Keratinocyte (primary cell): ENCODE measurements around the gene MTF1. TPM values are rescaled to one million over a fixed set of nuclear protein-coding genes. Genes with fewer than 3 reads are reported as not detected.

Experiments
- DNase-seq: peaks from one replicate; pipeline ENCODE4 v3.0.0-alpha.2; 2011; ENCODE audit warnings: low read depth, missing footprints, low spot score
- FAIRE-seq: peaks from 2 replicates; lab custom pipeline; 2011; peaks lifted over from hg19 to GRCh38; lab: Jason Lieb, UNC
- H2AFZ ChIP-seq: 2 replicates; pipeline ENCODE4 v1.6.0; 2012; ENCODE audit warnings: low read length, control low read depth, inconsistent platforms; ENCODE audit not compliant: control insufficient read depth
- H3K27ac ChIP-seq: 2 replicates; pipeline ENCODE4 v1.5.1; 2011; ENCODE audit warnings: low read length; ENCODE audit not compliant: control insufficient read depth, insufficient read depth
- H3K27me3 ChIP-seq: 3 replicates; pipeline ENCODE4 v1.6.0; 2011; ENCODE audit warnings: low read length; ENCODE audit not compliant: control insufficient read depth, insufficient read depth; ENCODE audit errors: extremely low read depth
- H3K36me3 ChIP-seq, 2 experiments: 2 replicates in 1 of 2; 3 replicates in 1 of 2; pipeline ENCODE4 v1.5.1; 2011; ENCODE audit warnings: low read length in 2 of 2, mild to moderate bottlenecking in 1 of 2; ENCODE audit not compliant: control insufficient read depth in 2 of 2, insufficient read depth in 2 of 2; ENCODE audit errors: extremely low read depth in 1 of 2
- H3K4me1 ChIP-seq: 3 replicates; pipeline ENCODE4 v1.5.1; 2011; ENCODE audit warnings: low read length; ENCODE audit not compliant: control insufficient read depth, insufficient read depth; ENCODE audit errors: extremely low read depth
- H3K4me2 ChIP-seq: 3 replicates; pipeline ENCODE4 v1.6.0; 2011; ENCODE audit warnings: low read depth, low read length; ENCODE audit not compliant: control insufficient read depth, insufficient read depth; ENCODE audit errors: extremely low read depth
- H3K4me3 ChIP-seq, 3 experiments: fragments of 200-600 bp in 1 of 3; sonication (generic) in 1 of 3; 2 replicates in 2 of 3; 3 replicates in 1 of 3; pipeline ENCODE4 v1.5.1; 2011 to 2016; ENCODE audit warnings: low read length in 3 of 3, mild to moderate bottlenecking in 3 of 3, control low read depth in 2 of 3, inconsistent platforms in 1 of 3, low read depth in 1 of 3, mixed read lengths in 1 of 3, mixed run types in 1 of 3, moderate library complexity in 1 of 3; ENCODE audit not compliant: control insufficient read depth in 2 of 3, insufficient read depth in 2 of 3; ENCODE audit errors: extremely low read depth in 1 of 3
- H3K79me2 ChIP-seq: 2 replicates; pipeline ENCODE4 v1.6.0; 2012; ENCODE audit warnings: low read length; ENCODE audit not compliant: control insufficient read depth, insufficient read depth
- H3K9ac ChIP-seq: 3 replicates; pipeline ENCODE4 v1.6.0; 2011; ENCODE audit warnings: low read length; ENCODE audit not compliant: control insufficient read depth, insufficient read depth; ENCODE audit errors: extremely low read depth
- H3K9me1 ChIP-seq: 3 replicates; pipeline ENCODE4 v1.6.0; 2011; ENCODE audit warnings: low read length; ENCODE audit not compliant: control insufficient read depth, insufficient read depth; ENCODE audit errors: extremely low read depth
- H3K9me3 ChIP-seq: 2 replicates; pipeline ENCODE4 v1.5.1; 2012; ENCODE audit warnings: low read depth, low read length; ENCODE audit not compliant: control insufficient read depth
- H4K20me1 ChIP-seq: 3 replicates; pipeline ENCODE4 v1.6.0; 2011; ENCODE audit warnings: low read length; ENCODE audit not compliant: control insufficient read depth, insufficient read depth; ENCODE audit errors: extremely low read depth
- EZH2 ChIP-seq: IDR thresholded peaks from one replicate; pipeline ENCODE4 v1.6.1; 2012; ENCODE audit warnings: inconsistent platforms, mild to moderate bottlenecking, low read length, moderate library complexity
- dilution Hi-C: fragments of 300-500 bp; cut with MboI; formaldehyde crosslinking; loops from one replicate; pipeline ENCODE4 v1.7.0; 2020; ENCODE audit warnings: low sequenced_read_pairs; ENCODE audit not compliant: extremely low pct_ligation_motif_present
- polyA plus RNA-seq, 5 experiments: library from polyadenylated mRNA; depleted of rRNA in 3 of 5; stranded (reverse) in 3 of 5; stranded (forward) in 1 of 5; unstranded in 1 of 5; fragments of >200 nt; gene quantifications; 1 replicate in 1 of 5; 2 replicates in 3 of 5; 3 replicates in 1 of 5; pipeline versions ENCODE4 v1.2.1 to v1.2.3, GENCODE V29; 2011 to 2012; ENCODE audit warnings: missing spikeins in 2 of 5, low read depth in 1 of 5, low replicate concordance in 1 of 5
- TF ChIP-seq, protein P1 (sequence below), 3 experiments: IDR thresholded peaks in 1 of 3; conservative IDR thresholded peaks in 1 of 3; optimal IDR thresholded peaks in 1 of 3; 2 replicates in 2 of 3; 3 replicates in 1 of 3; pipeline versions ENCODE3 to v1.5.1; 2011; ENCODE audit warnings: low read length in 3 of 3, mild to moderate bottlenecking in 3 of 3, moderate library complexity in 2 of 3, control low read depth in 1 of 3, inconsistent platforms in 1 of 3; ENCODE audit not compliant: insufficient read depth in 2 of 3; ENCODE audit errors: extremely low read depth in 1 of 3

MTF1 gene
- polyA plus RNA-seq, 1 donor (not counting 4 experiments of a cell fraction or from before 2014, with no cell fraction given), result 13.1 TPM

DNA sequence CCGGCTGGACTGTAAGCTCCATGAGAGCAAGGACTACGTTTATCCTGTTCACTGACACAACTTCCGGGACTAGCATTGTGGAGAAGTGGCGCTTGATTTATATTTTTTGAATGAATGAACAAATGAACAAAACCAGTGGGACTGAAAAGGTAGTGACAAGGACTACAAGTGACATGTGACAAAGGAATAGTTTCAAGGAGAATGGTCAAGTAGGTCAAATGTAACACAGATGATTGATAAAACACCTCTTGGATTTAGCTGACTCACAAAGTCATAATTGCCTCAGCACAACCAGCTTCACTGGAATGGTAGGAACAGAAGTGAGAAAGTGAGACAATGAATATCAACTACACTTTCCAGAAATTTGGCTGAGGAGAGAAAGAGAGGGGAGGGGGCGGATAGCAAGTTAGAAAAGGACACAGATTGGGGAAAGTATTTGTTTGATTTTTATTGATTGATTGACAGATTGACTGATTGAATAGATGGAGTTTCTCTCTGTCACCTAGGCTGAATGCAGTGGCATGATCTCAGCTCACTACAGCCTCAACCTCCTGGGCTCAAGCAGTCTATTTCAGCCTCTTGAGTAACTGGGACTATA lies 14.2 kb downstream of the MTF1 start:
- peaks cover 13 to 20% of the 10 kb centered on the region in 2 experiments for H3K36me3 ChIP-seq
- H3K27ac ChIP-seq, result no peak overlapping the region
- H3K4me3 ChIP-seq, result no peak overlapping the region
- dilution Hi-C loops, result no loop called here
- TF ChIP-seq, protein P1, sequence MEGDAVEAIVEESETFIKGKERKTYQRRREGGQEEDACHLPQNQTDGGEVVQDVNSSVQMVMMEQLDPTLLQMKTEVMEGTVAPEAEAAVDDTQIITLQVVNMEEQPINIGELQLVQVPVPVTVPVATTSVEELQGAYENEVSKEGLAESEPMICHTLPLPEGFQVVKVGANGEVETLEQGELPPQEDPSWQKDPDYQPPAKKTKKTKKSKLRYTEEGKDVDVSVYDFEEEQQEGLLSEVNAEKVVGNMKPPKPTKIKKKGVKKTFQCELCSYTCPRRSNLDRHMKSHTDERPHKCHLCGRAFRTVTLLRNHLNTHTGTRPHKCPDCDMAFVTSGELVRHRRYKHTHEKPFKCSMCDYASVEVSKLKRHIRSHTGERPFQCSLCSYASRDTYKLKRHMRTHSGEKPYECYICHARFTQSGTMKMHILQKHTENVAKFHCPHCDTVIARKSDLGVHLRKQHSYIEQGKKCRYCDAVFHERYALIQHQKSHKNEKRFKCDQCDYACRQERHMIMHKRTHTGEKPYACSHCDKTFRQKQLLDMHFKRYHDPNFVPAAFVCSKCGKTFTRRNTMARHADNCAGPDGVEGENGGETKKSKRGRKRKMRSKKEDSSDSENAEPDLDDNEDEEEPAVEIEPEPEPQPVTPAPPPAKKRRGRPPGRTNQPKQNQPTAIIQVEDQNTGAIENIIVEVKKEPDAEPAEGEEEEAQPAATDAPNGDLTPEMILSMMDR (optimal IDR thresholded peaks at IDR 0.05 in 1 of 3, IDR thresholded peaks at IDR 0.05 in 1 of 3, conservative IDR thresholded peaks at IDR 0.05 in 1 of 3; ENCODE audit: extremely low read depth in 1 of 3, insufficient read depth in 2 of 3, low read length in 3 of 3), result no peak
- TF ChIP-seq EZH2, result no peak
- peaks cover 66% of the 10 kb centered on the region for H3K79me2 ChIP-seq
- H3K4me2 ChIP-seq, result no peak overlapping the region
- no peaks in the 10 kb centered on the region for H3K27me3 ChIP-seq
- no peaks in the 10 kb centered on the region for H3K9me3 ChIP-seq
- DNase-seq, result no peak
- H4K20me1 ChIP-seq, result peaks cover 4% of the 10 kb centered on the region
- no peak overlapping the region for H2AFZ ChIP-seq
- no peak overlapping the region for H3K9ac ChIP-seq
- H3K9me1 ChIP-seq, result no peaks in the 10 kb centered on the region
- no peak for FAIRE-seq
- no peaks in the 10 kb centered on the region for H3K4me1 ChIP-seq

- H3K9me3 ChIP-seq, result no peaks in the 10 kb centered on the region
- H3K36me3 ChIP-seq, result peaks cover 13 to 24% of the 10 kb centered on the region in 2 experiments
- H3K27ac ChIP-seq, result no peak overlapping the region
- no peaks in the 10 kb centered on the region for H3K4me1 ChIP-seq
- dilution Hi-C loops, result no loop called here
- FAIRE-seq (no peak), DNase-seq (no peak)
- no peaks in the 10 kb centered on the region for H3K9me1 ChIP-seq
- no peaks in the 10 kb centered on the region for H3K27me3 ChIP-seq
- H3K79me2 ChIP-seq, result peaks cover 60% of the 10 kb centered on the region
- H3K9ac ChIP-seq, result no peak overlapping the region
- H2AFZ ChIP-seq, result no peak overlapping the region
- no peak overlapping the region for H3K4me3 ChIP-seq
- TF ChIP-seq, protein P1 (optimal IDR thresholded peaks at IDR 0.05 in 1 of 3, IDR thresholded peaks at IDR 0.05 in 1 of 3, conservative IDR thresholded peaks at IDR 0.05 in 1 of 3; ENCODE audit: extremely low read depth in 1 of 3, insufficient read depth in 2 of 3, low read length in 3 of 3), result no peak
- no peak for TF ChIP-seq EZH2
- H4K20me1 ChIP-seq, result peaks cover 4% of the 10 kb centered on the region
- H3K4me2 ChIP-seq, result no peak overlapping the region
Measured at GRCh38 chr1:37844536-37844935, 14.9 kb downstream of the MTF1 start.
